ENCODE measurements around the gene LAMTOR3. TPM values are rescaled to one million over a fixed set of nuclear protein-coding genes. Genes with fewer than 3 reads are reported as not detected.

LAMTOR3 gene
- total and polyA plus RNA-seq, 2 experiments from 2014 or later: 64.3 to 68.1 TPM

- in situ Hi-C loops (cut with MboI): no loop called here
- Histone ChIP-seq H3K27me3 (replicated peaks; ENCODE audit: insufficient read depth) (no peaks in the 10 kb centered on the region), H3K9me3 (ENCODE audit: low read depth) (no peaks in the 10 kb centered on the region), H3K36me3 (ENCODE audit: low read depth) (peaks cover 17% of the 10 kb centered on the region), H4K20me1 (ENCODE audit: insufficient read depth) (no peaks in the 10 kb centered on the region), H3F3A (ENCODE audit: insufficient read depth) (no peaks in the 10 kb centered on the region), H3K4me1 (ENCODE audit: insufficient read depth) (no peaks in the 10 kb centered on the region), H3K9ac (no peak overlapping the region), H3K4me2 (ENCODE audit: unreplicated experiment) (no peak overlapping the region), H3K4me3 (no peak overlapping the region), H2AFZ (no peak overlapping the region), H3K9me2 (ENCODE audit: insufficient read depth) (no peaks in the 10 kb centered on the region), H3K79me2 (ENCODE audit: insufficient read depth) (no peaks in the 10 kb centered on the region), H3K27ac (no peak overlapping the region)
- TF ChIP-seq EZH2phosphoT487 (IDR thresholded peaks at IDR 0.05; ENCODE audit: insufficient read depth, low read depth) (no peak), EZH2 (IDR thresholded peaks at IDR 0.05; ENCODE audit: insufficient read depth, poor library complexity, severe bottlenecking) (no peak)
- DNase-seq: no peak
These were observed 19.2 kb downstream of the LAMTOR3 start for GRCh38 chr4:99875071-99875470.

- H3K9ac ChIP-seq: no peak overlapping the region
- no peaks in the 10 kb centered on the region for H3K79me2 ChIP-seq (ENCODE audit: insufficient read depth)
- no peak for DNase-seq
- H3K9me3 ChIP-seq (ENCODE audit: low read depth): no peaks in the 10 kb centered on the region
- H3F3A ChIP-seq (ENCODE audit: insufficient read depth): peaks cover 10% of the 10 kb centered on the region; the same call in 1 of the 2 replicates
- 0 out of 2 replicates have a peak, but pooled peaks cover 5% of the 10 kb centered on the region for H3K4me1 ChIP-seq (ENCODE audit: insufficient read depth)
- no peaks in the 10 kb centered on the region for H3K27me3 ChIP-seq (replicated peaks; ENCODE audit: insufficient read depth)
- H3K36me3 ChIP-seq (ENCODE audit: low read depth): no peaks in the 10 kb centered on the region
- TF ChIP-seq EZH2phosphoT487 (IDR thresholded peaks at IDR 0.05; ENCODE audit: insufficient read depth, low read depth) (no peak), EZH2 (IDR thresholded peaks at IDR 0.05; ENCODE audit: insufficient read depth, poor library complexity, severe bottlenecking) (no peak)
- no peak overlapping the region for H3K27ac ChIP-seq
- H4K20me1 ChIP-seq (ENCODE audit: insufficient read depth): no peaks in the 10 kb centered on the region
- H3K9me2 ChIP-seq (ENCODE audit: insufficient read depth): no peaks in the 10 kb centered on the region
- in situ Hi-C loops (cut with MboI): no loop called here
- no peak overlapping the region for H2AFZ ChIP-seq
- H3K4me2 ChIP-seq (ENCODE audit: unreplicated experiment): no peak overlapping the region
- H3K4me3 ChIP-seq: no peak overlapping the region
These were observed 21.7 kb downstream of the LAMTOR3 start for GRCh38 chr4:99872570-99872969.

DNA sequence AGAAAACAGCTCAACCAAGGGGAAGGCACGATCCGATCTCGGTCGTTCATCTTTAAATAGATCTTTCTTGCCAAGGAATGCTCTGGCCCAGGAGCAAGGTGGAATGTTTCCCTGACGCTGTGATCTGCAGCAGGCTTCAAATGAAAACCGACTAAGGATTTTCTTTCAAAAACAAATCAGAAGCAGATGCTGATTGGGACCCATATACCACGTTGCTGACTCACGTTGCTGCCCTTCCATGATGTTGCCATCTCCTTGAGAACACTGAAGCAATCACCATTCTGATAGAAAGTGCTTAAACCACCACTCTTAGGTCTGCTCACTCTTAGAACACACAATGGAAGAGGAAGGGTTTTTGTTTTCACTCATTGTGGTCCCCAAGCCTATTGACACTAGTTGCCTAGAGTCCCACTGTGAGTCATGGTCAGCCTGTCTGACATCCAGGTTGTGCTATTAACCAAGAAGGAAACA is 26.1 kb downstream of the LAMTOR3 start:
- H2AFZ ChIP-seq: peak overlapping the region; percentile 63
- WGBS, 2 experiments (ENCODE audit: low coverage in 1 of 2, low lambda C conversion rate in 2 of 2, missing lambda C conversion rate in 2 of 2): 1 to 4% methylated on average over 8 of the region's 8 CpGs
- H3K9ac ChIP-seq: no peak overlapping the region
- no peaks in the 10 kb centered on the region for H3K27me3 ChIP-seq (replicated peaks; ENCODE audit: insufficient read depth)
- H3K36me3 ChIP-seq (ENCODE audit: low read depth): no peaks in the 10 kb centered on the region
- H3K9me2 ChIP-seq (ENCODE audit: insufficient read depth): no peaks in the 10 kb centered on the region
- peaks cover 10% of the 10 kb centered on the region; the same call in 1 of the 2 replicates for H3F3A ChIP-seq (ENCODE audit: insufficient read depth)
- H3K4me3 ChIP-seq: peak overlapping the region; percentile 43
- H4K20me1 ChIP-seq (ENCODE audit: insufficient read depth): no peaks in the 10 kb centered on the region
- 0 out of 2 replicates have a peak, but pooled peaks cover 5% of the 10 kb centered on the region for H3K4me1 ChIP-seq (ENCODE audit: insufficient read depth)
- H3K27ac ChIP-seq: peak overlapping the region; percentile 23; the same call in 1 of the 2 replicates
- H3K9me3 ChIP-seq (ENCODE audit: low read depth): no peaks in the 10 kb centered on the region
- no peaks in the 10 kb centered on the region for H3K79me2 ChIP-seq (ENCODE audit: insufficient read depth)
- DNase-seq: peak; percentile 88
- peak overlapping the region; percentile 31 for H3K4me2 ChIP-seq (ENCODE audit: unreplicated experiment)
- in situ Hi-C loops (cut with MboI): no loop called here
- no peak for TF ChIP-seq EZH2phosphoT487 (IDR thresholded peaks at IDR 0.05; ENCODE audit: insufficient read depth, low read depth)
- no peak for TF ChIP-seq EZH2 (IDR thresholded peaks at IDR 0.05; ENCODE audit: insufficient read depth, poor library complexity, severe bottlenecking)

- Histone ChIP-seq H3K36me3 (ENCODE audit: low read depth) (no peaks in the 10 kb centered on the region), H3K4me3 (no peak overlapping the region), H3K27ac (no peak overlapping the region), H4K20me1 (ENCODE audit: insufficient read depth) (no peaks in the 10 kb centered on the region), H3K9me2 (ENCODE audit: insufficient read depth) (no peaks in the 10 kb centered on the region), H3K79me2 (ENCODE audit: insufficient read depth) (no peaks in the 10 kb centered on the region), H3K9ac (no peak overlapping the region), H3K27me3 (replicated peaks; ENCODE audit: insufficient read depth) (0 out of 2 replicates have a peak, but pooled peaks cover 9% of the 10 kb centered on the region), H3K9me3 (ENCODE audit: low read depth) (no peaks in the 10 kb centered on the region), H3K4me1 (ENCODE audit: insufficient read depth) (0 out of 2 replicates have a peak, but pooled peaks cover 5% of the 10 kb centered on the region), H3K4me2 (ENCODE audit: unreplicated experiment) (no peak overlapping the region), H2AFZ (no peak overlapping the region), H3F3A (ENCODE audit: insufficient read depth) (peaks cover 10% of the 10 kb centered on the region; the same call in 1 of the 2 replicates)
- WGBS, 2 experiments (ENCODE audit: low coverage in 1 of 2, low lambda C conversion rate in 2 of 2, missing lambda C conversion rate in 2 of 2): 23 to 38% methylated on average over 3 of the region's 3 CpGs
- DNase-seq: peak; percentile 34
- TF ChIP-seq EZH2phosphoT487 (IDR thresholded peaks at IDR 0.05; ENCODE audit: insufficient read depth, low read depth) (no peak), EZH2 (IDR thresholded peaks at IDR 0.05; ENCODE audit: insufficient read depth, poor library complexity, severe bottlenecking) (no peak)
- in situ Hi-C loops (cut with MboI): no loop called here
These were observed 30.4 kb downstream of the LAMTOR3 start for GRCh38 chr4:99863804-99864203.

All from GM23248 (cell line).